Adrenal gland (tissue), 12 donors: ENCODE data around the gene SKOR1. TPM values are rescaled to one million over a fixed set of nuclear protein-coding genes. Genes with fewer than 3 reads are reported as not detected.

ENCODE experiments used
- DNase-seq, 7 donors: peaks; one replicate each; pipeline ENCODE4 v3.0.0-alpha.2; 2019 to 2020
- H3K27ac ChIP-seq, 5 donors: fragments of 200-600 bp; sonication (generic) in 4 of 5; 1 replicate in 3 of 5; 2 replicates in 2 of 5; pipeline versions ENCODE4 v1.5.1 to v1.8.0; 2016 to 2020; ENCODE audit warnings: mild to moderate bottlenecking in 1 of 5
- H3K27me3 ChIP-seq: fragments of 200-600 bp; 2 replicates; pipeline ENCODE4 v1.8.0; 2021
- H3K36me3 ChIP-seq, 2 donors: fragments of 200-600 bp; replicated peaks in 1 of 2; 1 replicate in 1 of 2; 2 replicates in 1 of 2; pipeline versions ENCODE4 v1.5.1 to v1.8.0; 2018 to 2022
- H3K4me1 ChIP-seq, 2 donors: fragments of 200-600 bp; replicated peaks in 1 of 2; 1 replicate in 1 of 2; 2 replicates in 1 of 2; pipeline versions ENCODE4 v1.5.1 to v1.8.0; 2018 to 2021
- H3K4me3 ChIP-seq, 4 donors: fragments of 200-600 bp; sonication (generic) in 3 of 4; one replicate each; pipeline ENCODE4 v1.5.1; 2016 to 2018
- H3K9me3 ChIP-seq, 3 donors: fragments of 200-600 bp; sonication (generic) in 1 of 3; replicated peaks in 1 of 3; 1 replicate in 2 of 3; 2 replicates in 1 of 3; pipeline versions ENCODE4 v1.5.1 to v1.8.0; 2016 to 2021
- CTCF ChIP-seq, 6 experiments: fragments of 450-650 bp in 4 of 6; fragments of 200-600 bp in 2 of 6; sonication (generic) in 1 of 6; IDR thresholded peaks; 1 replicate in 5 of 6; 2 replicates in 1 of 6; pipeline versions ENCODE4 v1.5.1 to v1.8.0; 2016 to 2021; ENCODE audit warnings: antibody characterized with exemption in 6 of 6, mild to moderate bottlenecking in 2 of 6, moderate library complexity in 1 of 6
- POLR2A ChIP-seq, 2 donors: fragments of 450-650 bp; IDR thresholded peaks; one replicate each; pipeline ENCODE4 v1.6.1; 2017; ENCODE audit warnings: antibody characterized with exemption in 2 of 2, mild to moderate bottlenecking in 2 of 2, moderate library complexity in 1 of 2
- WGBS, 4 donors: extraction: QIAGEN DNeasy Blood & Tissue Kit in 2 of 4; methylation state at CpG; one replicate each; pipeline versions ENCODE4 v1.1.5 to v1.1.7; 2013 to 2017; 5-methylcytosine and 5-hydroxymethylcytosine counted together
- intact Hi-C, 2 donors: fragments of 100-400 bp; cut with DNase I; formaldehyde crosslinking; loops; one replicate each; pipeline versions ENCODE4 v1.14.1 to v1.15.0; 2022 to 2023
- polyA plus RNA-seq, 3 donors: library from polyadenylated mRNA; stranded (reverse); fragments of 200-250 nt in 2 of 3; fragments of 350-450 nt in 1 of 3; fragmentation: Illumina TruSeq in 1 of 3; extraction: RNeasy Lipid Tissue Mini Kit (QIAGEN cat#74804) in 1 of 3; gene quantifications; one replicate each; pipeline ENCODE4 v1.2.3, GENCODE V29; 2013 to 2014
- total RNA-seq, 9 donors: library from RNA; depleted of rRNA in 4 of 9; stranded (reverse); fragments of >200 nt in 4 of 9; fragments of 120-200 nt in 1 of 9; fragmentation: NEBNext Ultra II Directional in 1 of 9; extraction: Animal tissue kit (Norgen Biotek cat#: 25700) in 1 of 9; gene quantifications; one replicate each; pipeline versions ENCODE4 v1.1.0 to v1.2.4, GENCODE V29; 2013 to 2023
- donor health status: healthy with polysubstance abuse.
- donor health status: Bipolar disorder and iron deficiency.
- donor health status: DM: yes; HTN: yes; CAD: no.
- donor health status: DM: no; HTN: no; CAD: no.
- donor health status: DM: no; HTN: no; CAD: no.
- donor health status: DM: yes; HTN: yes; CAD: no.

Gene SKOR1
- total and polyA plus RNA-seq, 12 donors = 0.17 to 1.3 (median 0.53) TPM; not detected in 1

- Histone ChIP-seq H3K27ac (no peak overlapping the region), H3K4me1 (peaks cover 31 to 62% of the 10 kb centered on the region in 2 donors), H3K4me3 (no peak overlapping the region), H3K36me3 (no peaks in the 10 kb centered on the region), H3K9me3 (no peaks in the 10 kb centered on the region), H3K27me3 (peaks cover 96% of the 10 kb centered on the region)
- no peak for DNase-seq
- TF ChIP-seq CTCF (IDR thresholded peaks at IDR 0.05) = no peak
- no peak for TF ChIP-seq POLR2A (IDR thresholded peaks at IDR 0.05)
- WGBS, 4 donors = 15 to 30% (median 22%) methylated on average over 19 to 68 of the region's 68 CpGs
- intact Hi-C loops = loop anchor here (10.0 kb wide), 3 partner anchors 305 to 885 kb away; partner anchors contain the start of gene C15orf61 (in 1 of the 2)
Measured at GRCh38 chr15:67829647-67830504, 4.6 kb downstream of the SKOR1 start.

GRCh38 chr15:67831363-67831762 is 6.1 kb downstream of the SKOR1 start:
- Histone ChIP-seq H3K4me3 (no peak overlapping the region), H3K4me1 (peaks cover 20 to 61% of the 10 kb centered on the region in 2 donors), H3K36me3 (no peaks in the 10 kb centered on the region), H3K27me3 (peaks cover 89% of the 10 kb centered on the region), H3K27ac (no peak overlapping the region), H3K9me3 (no peaks in the 10 kb centered on the region)
- TF ChIP-seq POLR2A (IDR thresholded peaks at IDR 0.05) (no peak), CTCF (IDR thresholded peaks at IDR 0.05) (no peak)
- intact Hi-C loops = loop anchor here (10.0 kb wide), 3 partner anchors 307 to 887 kb away; partner anchors contain the start of gene C15orf61 (in 1 of the 2)
- no peak for DNase-seq

- WGBS, 4 donors = 38 to 47% (median 44%) methylated on average over 9 of the region's 9 CpGs
- H3K4me1 ChIP-seq = peaks cover 20 to 54% of the 10 kb centered on the region in 2 donors
- TF ChIP-seq POLR2A (IDR thresholded peaks at IDR 0.05) (no peak), CTCF (IDR thresholded peaks at IDR 0.05) (peak in 1 of 6 experiments; percentile 15)
- intact Hi-C loops = loop anchor here (2.0 to 10.0 kb wide), 4 partner anchors 307 to 887 kb away; partner anchors contain the start of gene C15orf61 (in 1 of the 2)
- DNase-seq = no peak
- H3K9me3 ChIP-seq = no peaks in the 10 kb centered on the region
- no peaks in the 10 kb centered on the region for H3K36me3 ChIP-seq
- H3K4me3 ChIP-seq = no peak overlapping the region
- peaks cover 82% of the 10 kb centered on the region for H3K27me3 ChIP-seq
- H3K27ac ChIP-seq = no peak overlapping the region
Measured at GRCh38 chr15:67832031-67832551, 6.8 kb downstream of the SKOR1 start.

- peaks cover 72% of the 10 kb centered on the region for H3K27me3 ChIP-seq
- no peak overlapping the region for H3K27ac ChIP-seq
- H3K36me3 ChIP-seq = no peaks in the 10 kb centered on the region
- peaks cover 18 to 44% of the 10 kb centered on the region in 2 donors for H3K4me1 ChIP-seq
- no peaks in the 10 kb centered on the region for H3K9me3 ChIP-seq
- H3K4me3 ChIP-seq = peak overlapping the region in 1 of 4 donors; percentile 22
- no peak for DNase-seq
- intact Hi-C loops = loop anchor here (2.0 to 10.0 kb wide), 4 partner anchors 308 to 888 kb away; partner anchors contain the start of gene C15orf61 (in 1 of the 2)
- no peak for TF ChIP-seq POLR2A (IDR thresholded peaks at IDR 0.05)
- no peak for TF ChIP-seq CTCF (IDR thresholded peaks at IDR 0.05)
- 11 to 19% (median 13%) methylated on average over 27 to 32 of the region's 32 CpGs for WGBS, 4 donors
Measured at GRCh38 chr15:67832897-67833709, 7.8 kb downstream of the SKOR1 start.
